Ovary (tissue), 9 donors: ENCODE results near the gene RAET1E. TPM values are rescaled to one million over a fixed set of nuclear protein-coding genes. Genes with fewer than 3 reads are reported as not detected.

Source experiments
- DNase-seq, 5 donors: peaks; one replicate each; pipeline ENCODE4 v3.0.0-alpha.2; 2019 to 2020
- H3K27ac ChIP-seq, 2 donors: fragments of 200-600 bp; one replicate each; pipeline versions ENCODE4 v1.5.1 to v1.8.0; 2019 to 2022
- H3K27me3 ChIP-seq: fragments of 200-600 bp; one replicate; pipeline ENCODE4 v1.8.0; 2022
- H3K36me3 ChIP-seq: fragments of 200-600 bp; sonication (generic); one replicate; pipeline ENCODE4 v1.5.1; 2019
- H3K4me1 ChIP-seq: one replicate; pipeline ENCODE4 v1.8.1; 2013; ENCODE audit warnings: mild to moderate bottlenecking, moderate library complexity; ENCODE audit not compliant: insufficient read depth
- H3K4me3 ChIP-seq: fragments of 200-600 bp; sonication (generic); one replicate; pipeline ENCODE4 v1.5.1; 2017
- H3K9me3 ChIP-seq, 2 donors: fragments of 200-600 bp in 1 of 2; sonication (generic) in 1 of 2; one replicate each; pipeline versions ENCODE4 v1.5.1 to v1.8.1; 2013 to 2019; ENCODE audit warnings: mild to moderate bottlenecking in 1 of 2, moderate library complexity in 1 of 2
- EP300 ChIP-seq: sonication (generic); formaldehyde crosslinking; IDR thresholded peaks from one replicate; pipeline ENCODE4 v1.6.1; 2017; ENCODE audit warnings: antibody characterized with exemption
- POLR2A ChIP-seq: fragments of 450-650 bp; IDR thresholded peaks from one replicate; pipeline ENCODE4 v1.6.1; 2017; ENCODE audit warnings: antibody characterized with exemption, mild to moderate bottlenecking, moderate library complexity
- whole genome bisulfite sequencing, 3 donors: extraction: QIAGEN DNeasy Blood & Tissue Kit in 1 of 3; methylation state at CpG; one replicate each; pipeline versions ENCODE4 v1.1.5 to v1.1.7; 2013 to 2017; 5-methylcytosine and 5-hydroxymethylcytosine counted together
- intact Hi-C, 4 donors: fragments of 100-400 bp; cut with DNase I; formaldehyde crosslinking; loops; one replicate each; pipeline versions ENCODE4 v1.11.0 to v1.15.1; 2022 to 2023
- polyA plus RNA-seq, 2 donors: library from polyadenylated mRNA; stranded (reverse); fragments of 200-250 nt in 1 of 2; fragments of 350-450 nt in 1 of 2; fragmentation: Illumina TruSeq in 1 of 2; extraction: RNeasy Lipid Tissue Mini Kit (QIAGEN cat#74804) in 1 of 2; gene quantifications; one replicate each; pipeline ENCODE4 v1.2.3, GENCODE V29; 2013 to 2014
- total RNA-seq, 7 donors: library from RNA; depleted of rRNA in 2 of 7; stranded (reverse); fragments of >200 nt in 2 of 7; fragmentation: NEBNext Ultra II Directional in 3 of 7; extraction: Animal tissue kit (Norgen Biotek cat#: 25700) in 3 of 7; gene quantifications; one replicate each; pipeline versions ENCODE4 v1.1.0 to v1.2.4, GENCODE V29; 2016 to 2023
- TF ChIP-seq, protein P1 (sequence below), 3 donors: fragments of 450-650 bp in 2 of 3; fragments of 200-600 bp in 1 of 3; IDR thresholded peaks; one replicate each; pipeline versions ENCODE4 v1.5.1 to v1.8.0; 2016 to 2022; ENCODE audit warnings: antibody characterized with exemption in 3 of 3, mild to moderate bottlenecking in 1 of 3
- donor health status: DM: no; HTN: no; CAD: no; lungs with moderate emphysema.
- donor health status: DM: no; HTN: no; CAD: no.
- donor health status: Bipolar disorder and iron deficiency.
- donor health status: DM: yes; HTN: yes; CAD: no.
- donor health status: DM: no; HTN: no; CAD: no.
- donor health status: DM: yes; HTN: yes; CAD: no.

The RAET1E gene
- total and polyA plus RNA-seq, 9 donors: 0.11 to 0.69 (median 0.22) TPM; not detected in 3

DNA sequence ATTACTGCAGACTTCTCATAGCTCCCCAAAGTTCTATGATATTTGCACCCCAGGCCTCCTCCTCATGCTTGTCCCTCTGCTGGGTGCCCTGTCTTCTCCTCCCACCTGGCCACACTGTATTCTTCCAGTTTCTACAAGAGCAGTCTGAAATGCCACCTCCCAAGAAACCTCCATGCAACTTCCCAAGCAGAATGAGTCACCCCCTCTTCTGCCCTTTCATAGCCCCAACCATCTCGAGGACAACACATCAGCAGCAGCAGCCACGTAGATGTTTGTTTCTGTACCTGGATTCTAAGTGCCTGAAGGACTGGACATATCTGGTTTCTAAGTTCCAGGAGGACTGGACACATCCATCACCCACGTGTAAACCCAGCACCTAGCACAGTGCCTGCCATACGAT lies 37.3 kb upstream of the RAET1E start:
- TF ChIP-seq, protein P1, sequence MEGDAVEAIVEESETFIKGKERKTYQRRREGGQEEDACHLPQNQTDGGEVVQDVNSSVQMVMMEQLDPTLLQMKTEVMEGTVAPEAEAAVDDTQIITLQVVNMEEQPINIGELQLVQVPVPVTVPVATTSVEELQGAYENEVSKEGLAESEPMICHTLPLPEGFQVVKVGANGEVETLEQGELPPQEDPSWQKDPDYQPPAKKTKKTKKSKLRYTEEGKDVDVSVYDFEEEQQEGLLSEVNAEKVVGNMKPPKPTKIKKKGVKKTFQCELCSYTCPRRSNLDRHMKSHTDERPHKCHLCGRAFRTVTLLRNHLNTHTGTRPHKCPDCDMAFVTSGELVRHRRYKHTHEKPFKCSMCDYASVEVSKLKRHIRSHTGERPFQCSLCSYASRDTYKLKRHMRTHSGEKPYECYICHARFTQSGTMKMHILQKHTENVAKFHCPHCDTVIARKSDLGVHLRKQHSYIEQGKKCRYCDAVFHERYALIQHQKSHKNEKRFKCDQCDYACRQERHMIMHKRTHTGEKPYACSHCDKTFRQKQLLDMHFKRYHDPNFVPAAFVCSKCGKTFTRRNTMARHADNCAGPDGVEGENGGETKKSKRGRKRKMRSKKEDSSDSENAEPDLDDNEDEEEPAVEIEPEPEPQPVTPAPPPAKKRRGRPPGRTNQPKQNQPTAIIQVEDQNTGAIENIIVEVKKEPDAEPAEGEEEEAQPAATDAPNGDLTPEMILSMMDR (IDR thresholded peaks at IDR 0.05): no peak
- TF ChIP-seq POLR2A (no peak), EP300 (no peak)

DNA sequence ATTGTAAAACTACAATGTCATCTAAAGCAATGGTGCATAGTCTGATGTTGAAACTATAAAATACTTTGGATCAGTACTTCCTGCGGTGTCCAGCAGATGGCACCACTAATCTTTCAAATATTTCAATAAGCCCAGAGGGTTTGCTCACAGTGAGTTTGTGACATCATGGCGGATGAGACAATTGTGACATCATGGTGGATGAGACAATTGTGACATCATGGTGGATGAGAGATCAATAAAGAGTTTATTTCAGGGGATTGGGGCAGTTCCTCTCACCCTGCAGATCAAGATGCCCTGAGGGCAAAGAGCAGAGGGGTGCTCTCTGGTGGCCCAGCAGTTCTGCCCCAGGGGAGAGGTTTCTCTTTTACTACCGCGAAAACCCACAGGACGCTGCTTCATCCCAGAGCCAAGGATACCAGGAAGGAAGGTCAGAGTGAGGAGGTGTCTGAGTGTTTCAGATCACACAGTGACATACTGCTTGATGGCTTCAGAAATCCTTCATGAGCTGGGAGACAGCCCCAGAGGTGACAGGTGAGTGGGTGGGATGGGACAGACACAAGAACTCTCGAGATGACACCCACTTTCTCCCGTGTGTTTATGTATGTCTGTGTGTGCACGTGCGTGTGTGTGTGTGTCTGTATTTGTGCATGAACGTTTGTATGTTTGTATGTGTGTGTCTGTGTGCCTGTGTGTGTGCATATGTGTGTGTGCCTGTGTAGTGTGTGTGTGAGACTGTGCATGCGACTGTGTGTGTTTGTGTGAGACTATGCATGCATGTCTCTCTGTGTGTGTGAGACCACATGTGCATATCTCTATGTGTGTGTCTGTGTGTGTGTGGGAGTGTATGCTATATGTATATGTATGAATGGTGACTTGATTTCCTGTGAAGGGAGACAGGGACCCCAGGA lies 36.6 kb upstream of the RAET1E start:
- Histone ChIP-seq H3K27ac (no peak overlapping the region), H3K9me3 (no peaks in the 10 kb centered on the region), H3K36me3 (no peaks in the 10 kb centered on the region), H3K4me1 (no peaks in the 10 kb centered on the region), H3K4me3 (no peak overlapping the region), H3K27me3 (no peaks in the 10 kb centered on the region)
- WGBS, 3 donors: 28 to 42% (median 34%) methylated on average over 11 of the region's 11 CpGs
- intact Hi-C loops: loop anchor here in 3 of 4 donors (5.0 kb wide), 2 partner anchors 73 to 83 kb away; no protein-coding TSS in a partner anchor
- TF ChIP-seq POLR2A: no peak
- TF ChIP-seq, protein P1 (IDR thresholded peaks at IDR 0.05): peak; percentile 44 to 70 (median 67)
- DNase-seq: peak in 4 of 5 donors; percentile 39 to 72 (median 54)

More for the DNA sequence above, 37.3 kb upstream of the RAET1E start:
- intact Hi-C loops: loop anchor here in 1 of 4 donors (5.0 kb wide), 1 partner anchor 82 kb away; no protein-coding TSS in a partner anchor
- no peaks in the 10 kb centered on the region for H3K36me3 ChIP-seq
- H3K27me3 ChIP-seq: no peaks in the 10 kb centered on the region
- no peak overlapping the region for H3K4me3 ChIP-seq
- H3K27ac ChIP-seq: no peak overlapping the region
- no peaks in the 10 kb centered on the region for H3K9me3 ChIP-seq
- DNase-seq: no peak
- WGBS, 3 donors: 49 to 65% (median 49%) methylated on average over 4 of the region's 4 CpGs
- H3K4me1 ChIP-seq: no peaks in the 10 kb centered on the region

DNA sequence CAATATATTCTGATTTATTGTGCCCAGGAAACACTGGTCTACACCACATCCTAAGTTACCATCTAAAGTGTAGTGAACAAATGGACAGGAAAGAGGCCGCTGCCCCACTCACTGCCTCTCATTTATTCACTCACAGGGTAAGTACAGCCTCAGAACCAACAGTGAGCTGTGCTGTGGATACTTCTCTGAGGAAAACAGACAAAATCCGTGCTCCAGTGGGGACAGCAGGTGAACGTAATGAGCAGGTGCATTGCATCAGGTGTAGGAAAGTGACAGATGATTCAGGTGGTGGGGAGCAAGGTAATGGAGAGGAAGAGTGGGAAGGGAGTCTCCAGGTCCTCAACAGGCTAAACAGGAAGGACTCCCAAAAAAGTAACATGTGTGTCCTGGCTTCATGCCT lies 35.5 kb upstream of the RAET1E start:
- no peaks in the 10 kb centered on the region for H3K4me1 ChIP-seq
- no peak for DNase-seq
- intact Hi-C loops: loop anchor here in 2 of 4 donors (5.0 kb wide), 2 partner anchors 74 to 84 kb away; no protein-coding TSS in a partner anchor
- WGBS, 3 donors: 36 to 44% (median 43%) methylated on average over 3 of the region's 3 CpGs
- H3K36me3 ChIP-seq: no peaks in the 10 kb centered on the region
- no peaks in the 10 kb centered on the region for H3K27me3 ChIP-seq
- TF ChIP-seq, protein P1 (IDR thresholded peaks at IDR 0.05): no peak
- no peak for TF ChIP-seq POLR2A
- no peak for TF ChIP-seq EP300
- H3K9me3 ChIP-seq: no peaks in the 10 kb centered on the region
- H3K4me3 ChIP-seq: no peak overlapping the region
- H3K27ac ChIP-seq: no peak overlapping the region

DNA sequence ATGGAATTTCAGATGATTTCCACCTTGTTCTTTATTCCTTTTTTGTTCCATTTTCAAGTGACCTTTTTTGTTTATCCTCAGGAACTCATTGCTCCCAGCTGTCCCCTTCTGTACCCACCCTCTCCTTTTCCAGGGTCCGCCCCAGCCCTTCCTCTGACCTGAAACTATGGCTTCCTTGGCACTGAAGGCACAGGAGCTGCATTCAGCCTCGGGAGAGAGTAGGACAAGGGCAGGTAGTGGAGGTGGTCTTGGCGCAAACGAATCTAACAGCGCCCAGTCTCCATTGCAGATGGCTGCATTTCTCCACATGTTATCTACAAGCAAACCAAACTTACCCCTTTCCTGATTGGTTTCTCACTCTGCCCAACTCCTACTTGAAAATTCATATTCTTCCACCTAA lies 35.1 kb upstream of the RAET1E start:
- no peaks in the 10 kb centered on the region for H3K4me1 ChIP-seq
- no peaks in the 10 kb centered on the region for H3K36me3 ChIP-seq
- no peak for TF ChIP-seq POLR2A
- TF ChIP-seq, protein P1 (IDR thresholded peaks at IDR 0.05): no peak
- no peak for TF ChIP-seq EP300
- H3K9me3 ChIP-seq: no peaks in the 10 kb centered on the region
- H3K4me3 ChIP-seq: no peak overlapping the region
- DNase-seq: peak in 1 of 5 donors; percentile 4
- H3K27ac ChIP-seq: no peak overlapping the region
- H3K27me3 ChIP-seq: no peaks in the 10 kb centered on the region
- 43 to 59% (median 58%) methylated on average over 5 of the region's 5 CpGs for WGBS, 3 donors
- intact Hi-C loops: loop anchor here in 2 of 4 donors (5.0 kb wide), 2 partner anchors 74 to 84 kb away; no protein-coding TSS in a partner anchor
